IMR-90 (cell line): ENCODE results near the gene IGDCC3. TPM values are rescaled to one million over a fixed set of nuclear protein-coding genes. Genes with fewer than 3 reads are reported as not detected.

ENCODE experiments used
- ATAC-seq: fragments of 200-7000 bp; cut with Tn5 transposase; 2 replicates; pipeline ENCODE4 v1.9.1; 2020; ENCODE audit warnings: low read depth, mild to moderate bottlenecking, moderate library complexity
- BruUV-seq: library from RNA; stranded (reverse); fragments of 400-500 nt; replicated peaks from 2 replicates; lab custom pipeline; 2021; lab: Mats Ljungman, UMichigan
- CTCF ChIA-PET: fragments of 300-600 bp; formaldehyde crosslinking; extraction: SDS; loops from one replicate; lab custom pipeline; 2021; ENCODE audit warnings: antibody characterized with exemption; lab: Yijun Ruan, JAX
- POLR2A ChIA-PET: fragments of 300-600 bp; sonication (Branson Sonifier 250); formaldehyde crosslinking; loops from one replicate; lab custom pipeline; 2022; ENCODE audit warnings: antibody characterized with exemption; ENCODE audit not compliant: unreplicated experiment; lab: Charles Lee
- DNase-seq: peaks from one replicate; pipeline ENCODE4 v3.0.0; 2013
- H2AFZ ChIP-seq: replicated peaks from 2 replicates; pipeline ENCODE3; 2013; ENCODE audit warnings: low read length, mild to moderate bottlenecking; ENCODE audit not compliant: poor library complexity
- H2AK5ac ChIP-seq: 2 replicates; pipeline ENCODE4 v1.6.1; 2013; ENCODE audit warnings: low read depth, low read length, inconsistent platforms
- H2AK9ac ChIP-seq: replicated peaks from 2 replicates; pipeline ENCODE3; 2013; ENCODE audit warnings: mild to moderate bottlenecking, low read depth, low read length, moderate library complexity; ENCODE audit not compliant: poor library complexity
- H2BK120ac ChIP-seq: 2 replicates; pipeline ENCODE4 v1.6.1; 2013; ENCODE audit warnings: low read depth, low read length, inconsistent platforms
- H2BK15ac ChIP-seq: 3 replicates; pipeline ENCODE4 v1.6.1; 2013; ENCODE audit warnings: low read depth, low read length, inconsistent platforms
- H2BK20ac ChIP-seq: 2 replicates; pipeline ENCODE4 v1.6.1; 2013; ENCODE audit warnings: low read depth, mild to moderate bottlenecking, inconsistent platforms, low read length, moderate library complexity
- H2BK5ac ChIP-seq: 2 replicates; pipeline ENCODE4 v1.6.1; 2013; ENCODE audit warnings: mild to moderate bottlenecking, low read depth, low read length, inconsistent platforms; ENCODE audit not compliant: poor library complexity, severe bottlenecking
- H3K14ac ChIP-seq: replicated peaks from 2 replicates; pipeline ENCODE4 v1.6.1; 2013; ENCODE audit warnings: low read depth, low read length, inconsistent platforms
- H3K18ac ChIP-seq: 2 replicates; pipeline ENCODE4 v1.6.1; 2013; ENCODE audit warnings: low read depth, low read length, control low read depth
- H3K23ac ChIP-seq: 2 replicates; pipeline ENCODE4 v1.6.1; 2013; ENCODE audit warnings: low read depth, low read length, inconsistent platforms
- H3K27ac ChIP-seq: 2 replicates; pipeline ENCODE4 v1.5.1; 2013; ENCODE audit warnings: mild to moderate bottlenecking, control low read depth, low read length; ENCODE audit not compliant: insufficient read depth
- H3K27me3 ChIP-seq: 2 replicates; pipeline ENCODE4 v1.6.1; 2013; ENCODE audit warnings: low read length; ENCODE audit not compliant: control insufficient read depth, insufficient read depth
- H3K36me3 ChIP-seq: 2 replicates; pipeline ENCODE4 v1.6.1; 2013; ENCODE audit warnings: low read length, mixed read lengths; ENCODE audit not compliant: control insufficient read depth, insufficient read depth
- H3K4ac ChIP-seq: 2 replicates; pipeline ENCODE4 v1.6.1; 2013; ENCODE audit warnings: low read depth, low read length, inconsistent platforms
- H3K4me1 ChIP-seq: 2 replicates; pipeline ENCODE4 v1.6.1; 2013; ENCODE audit warnings: low read length, mixed read lengths; ENCODE audit not compliant: control insufficient read depth, insufficient read depth
- H3K4me2 ChIP-seq: 2 replicates; pipeline ENCODE4 v1.6.1; 2013; ENCODE audit warnings: low read depth, mild to moderate bottlenecking, control low read depth, low read length, moderate library complexity
- H3K4me3 ChIP-seq: 2 replicates; pipeline ENCODE4 v1.5.1; 2013; ENCODE audit warnings: low read depth, mild to moderate bottlenecking, control low read depth, low read length, moderate library complexity; ENCODE audit not compliant: insufficient read depth
- H3K56ac ChIP-seq: 2 replicates; pipeline ENCODE4 v1.6.1; 2013; ENCODE audit warnings: low read length, inconsistent platforms; ENCODE audit not compliant: insufficient read depth; ENCODE audit errors: extremely low read depth
- H3K79me1 ChIP-seq, 2 experiments: 2 replicates each; pipeline ENCODE4 v1.6.1; 2013; ENCODE audit warnings: low read length in 2 of 2, inconsistent platforms in 1 of 2, low read depth in 1 of 2
- H3K9ac ChIP-seq: 2 replicates; pipeline ENCODE4 v1.6.1; 2013; ENCODE audit warnings: low read depth, low read length, control low read depth
- H3K9me1 ChIP-seq: 2 replicates; pipeline ENCODE4 v1.6.1; 2013; ENCODE audit warnings: low read length, inconsistent platforms; ENCODE audit not compliant: insufficient read depth
- H3K9me3 ChIP-seq: 2 replicates; pipeline ENCODE4 v1.6.1; 2013; ENCODE audit warnings: low read length; ENCODE audit not compliant: control insufficient read depth, insufficient read depth
- H4K20me1 ChIP-seq: 2 replicates; pipeline ENCODE4 v1.6.1; 2013; ENCODE audit warnings: low read length, inconsistent platforms; ENCODE audit not compliant: insufficient read depth
- H4K5ac ChIP-seq: 2 replicates; pipeline ENCODE4 v1.6.1; 2013; ENCODE audit warnings: mild to moderate bottlenecking, low read depth, low read length, control low read depth
- H4K8ac ChIP-seq, 2 experiments: 2 replicates each; pipeline ENCODE4 v1.6.1; 2013; ENCODE audit warnings: low read depth in 2 of 2, low read length in 2 of 2, control low read depth in 1 of 2, inconsistent platforms in 1 of 2
- H4K91ac ChIP-seq: 2 replicates; pipeline ENCODE4 v1.6.1; 2013; ENCODE audit warnings: low read depth, low read length, inconsistent platforms; ENCODE audit not compliant: insufficient read depth
- BHLHE40 ChIP-seq: fragments of 150-350 bp; IDR thresholded peaks from 2 replicates; pipeline ENCODE4 v1.6.1; 2016; ENCODE audit warnings: mild to moderate bottlenecking, low read depth, low read length
- FOS ChIP-seq: fragments of 150-350 bp; IDR thresholded peaks from 2 replicates; pipeline ENCODE4 v1.6.1; 2016; ENCODE audit warnings: low read depth, low read length
- MAFK ChIP-seq: IDR thresholded peaks from 2 replicates; pipeline ENCODE4 v1.6.1; 2012; ENCODE audit warnings: low read depth, low read length, improper control_type of control experiment
- MAZ ChIP-seq: IDR thresholded peaks from 2 replicates; pipeline ENCODE4 v1.6.1; 2012; ENCODE audit warnings: low read depth, mild to moderate bottlenecking, low read length, improper control_type of control experiment, moderate library complexity, borderline replicate concordance
- MXI1 ChIP-seq: IDR thresholded peaks from 2 replicates; pipeline ENCODE4 v1.6.1; 2012; ENCODE audit warnings: low read depth, mild to moderate bottlenecking, low read length, moderate library complexity, borderline replicate concordance
- POLR2A ChIP-seq: IDR thresholded peaks from 2 replicates; pipeline ENCODE4 v1.6.1; 2012; ENCODE audit warnings: mild to moderate bottlenecking, low read depth, low read length
- RCOR1 ChIP-seq: IDR thresholded peaks from 2 replicates; pipeline ENCODE4 v1.6.1; 2012; ENCODE audit warnings: mild to moderate bottlenecking, low read length, improper control_type of control experiment; ENCODE audit not compliant: insufficient replicate concordance
- RFX5 ChIP-seq: IDR thresholded peaks from 2 replicates; pipeline ENCODE4 v1.8.0; 2012; ENCODE audit warnings: low read depth, mild to moderate bottlenecking, low read length, moderate library complexity
- WGBS, 2 experiments: methylation state at CpG; one replicate each; pipeline versions ENCODE4 v1.1.5 to v1.1.7; 2013; ENCODE audit warnings: missing lambda C conversion rate in 2 of 2; ENCODE audit not compliant: insufficient read length in 1 of 2; ENCODE audit errors: extremely low coverage in 2 of 2; 5-methylcytosine and 5-hydroxymethylcytosine counted together
- dilution Hi-C: fragments of 300-500 bp; cut with HindIII; formaldehyde crosslinking; loops from one replicate; pipeline ENCODE4 v1.14.3; 2018; ENCODE audit warnings: low sequenced_read_pairs; ENCODE audit not compliant: unreplicated experiment
- in situ Hi-C: fragments of 300-500 bp; cut with MboI; formaldehyde crosslinking; loops from 3 replicates; pipeline ENCODE4 v1.14.3; 2019; ENCODE audit warnings: low sequenced_read_pairs, inconsistent platforms, mixed read lengths
- intact Hi-C: fragments of 100-400 bp; cut with micrococcal nuclease; formaldehyde crosslinking; loops from 2 replicates; pipeline ENCODE4 v1.10.0; 2022
- polyA plus RNA-seq, 3 experiments: library from polyadenylated mRNA; depleted of rRNA; stranded (reverse); fragments of >200 nt; gene quantifications; 2 replicates each; pipeline ENCODE4 v1.2.3, GENCODE V29; 2012; ENCODE audit warnings: low replicate concordance in 1 of 3
- total RNA-seq: library from RNA; depleted of rRNA; stranded (reverse); fragments of >200 nt; gene quantifications from 2 replicates; pipeline ENCODE4 v1.2.3, GENCODE V29; 2012
- TF ChIP-seq, protein P1 (sequence below): fragments of 150-350 bp; IDR thresholded peaks from 2 replicates; pipeline ENCODE4 v1.6.1; 2016; ENCODE audit warnings: low read depth, mild to moderate bottlenecking, low read length, moderate library complexity, borderline replicate concordance

The IGDCC3 gene
- total and polyA plus RNA-seq, 2 of the 4 experiments (the other 2 are of a cell fraction): 0.18 to 0.19 TPM

DNA sequence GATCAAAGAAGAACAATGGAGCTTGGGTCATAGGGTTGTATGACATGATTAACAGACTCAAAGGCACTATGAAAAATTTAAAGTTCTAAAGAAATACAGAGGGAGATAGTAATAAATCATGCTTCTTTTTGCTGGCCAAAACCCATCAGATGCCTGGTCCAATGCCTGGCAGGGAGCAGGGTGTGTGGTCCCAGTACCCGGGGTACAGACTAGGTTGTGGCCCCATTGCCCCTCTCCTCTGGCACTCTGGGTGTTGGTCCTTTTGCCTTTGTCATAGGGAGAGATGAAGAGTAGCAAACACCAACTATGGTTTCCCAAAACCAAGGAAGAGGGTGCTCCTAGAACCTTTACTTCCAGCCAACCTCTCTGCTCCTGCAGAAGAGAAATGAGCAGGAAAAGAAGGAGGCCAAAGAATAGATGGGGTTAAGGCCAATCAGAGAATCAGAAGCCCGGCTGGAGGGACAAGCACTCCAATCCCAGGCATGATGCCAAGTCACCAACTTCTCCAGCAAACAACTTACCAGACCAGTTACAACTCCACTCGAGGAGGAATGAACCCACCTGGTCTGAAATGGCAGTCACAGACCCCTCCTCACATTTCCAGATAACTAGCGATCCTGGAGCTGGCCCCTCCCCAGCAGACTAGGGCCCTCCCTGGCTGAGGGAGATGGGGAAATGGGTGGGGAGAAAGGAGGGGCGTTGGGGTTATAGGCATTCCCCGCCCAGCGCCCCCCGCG is 1.8 kb downstream of the IGDCC3 start:
- BruUV-seq: no TSS peak
- Histone ChIP-seq H3K4me2 (no peak overlapping the region), H3K14ac (no peak overlapping the region), H3K9me3 (no peaks in the 10 kb centered on the region), H3K4me3 (no peak overlapping the region), H4K5ac (no peak overlapping the region), H3K9me1 (no peaks in the 10 kb centered on the region; the same call in 1 of the 2 replicates), H2BK120ac (no peak overlapping the region), H3K18ac (no peak overlapping the region), H4K8ac (no peak overlapping the region), H3K27ac (no peak overlapping the region), H2BK20ac (no peak overlapping the region; the same call in 1 of the 2 replicates), H3K4me1 (peaks cover 2% of the 10 kb centered on the region; the same call in 1 of the 2 replicates), H3K23ac (no peak overlapping the region), H3K4ac (no peak overlapping the region; the same call in 1 of the 2 replicates), H3K56ac (no peak overlapping the region), H2AK5ac (no peak overlapping the region), H3K36me3 (no peaks in the 10 kb centered on the region), H2AK9ac (no peak overlapping the region), H3K79me1 (no peaks in the 10 kb centered on the region), H2BK15ac (no peak overlapping the region), H3K27me3 (peaks cover 69% of the 10 kb centered on the region), H2BK5ac (no peak overlapping the region), H2AFZ (peak overlapping the region; percentile 67), H4K91ac (no peak overlapping the region), H3K9ac (no peak overlapping the region), H4K20me1 (peaks cover 6% of the 10 kb centered on the region; the same call in 1 of the 2 replicates)
- dilution Hi-C loops: no loop called here
- DNase-seq (no peak), ATAC-seq (no peak)
- CTCF ChIA-PET: interaction anchor here (1.6 kb wide), 1 partner anchor 57 kb away, joined by 4 read pairs; no protein-coding TSS in a partner anchor
- TF ChIP-seq BHLHE40: no peak
- TF ChIP-seq MAFK: no peak
- TF ChIP-seq RFX5: no peak
- no peak for TF ChIP-seq POLR2A
- no peak for TF ChIP-seq MXI1
- TF ChIP-seq FOS: no peak
- TF ChIP-seq MAZ: no peak
- TF ChIP-seq, protein P1, sequence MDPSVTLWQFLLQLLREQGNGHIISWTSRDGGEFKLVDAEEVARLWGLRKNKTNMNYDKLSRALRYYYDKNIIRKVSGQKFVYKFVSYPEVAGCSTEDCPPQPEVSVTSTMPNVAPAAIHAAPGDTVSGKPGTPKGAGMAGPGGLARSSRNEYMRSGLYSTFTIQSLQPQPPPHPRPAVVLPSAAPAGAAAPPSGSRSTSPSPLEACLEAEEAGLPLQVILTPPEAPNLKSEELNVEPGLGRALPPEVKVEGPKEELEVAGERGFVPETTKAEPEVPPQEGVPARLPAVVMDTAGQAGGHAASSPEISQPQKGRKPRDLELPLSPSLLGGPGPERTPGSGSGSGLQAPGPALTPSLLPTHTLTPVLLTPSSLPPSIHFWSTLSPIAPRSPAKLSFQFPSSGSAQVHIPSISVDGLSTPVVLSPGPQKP: no peak
- no peak for TF ChIP-seq RCOR1
- intact Hi-C loops: no loop called here
- in situ Hi-C loops: no loop called here
- POLR2A ChIA-PET: no interaction called here
- WGBS, 2 experiments: no CpG with 5 or more reads among the region's 9 CpGs
